GM06990 (cell line): ENCODE data around the gene ARHGAP22.

Source experiments
- DNase-seq: peaks from one replicate; pipeline ENCODE4 v3.0.0-alpha.2; 2011; ENCODE audit not compliant: insufficient read length; ENCODE audit errors: extremely low read depth
- H3K27me3 ChIP-seq: replicated peaks from 2 replicates; pipeline ENCODE4 v1.6.0; 2011; ENCODE audit warnings: low read length; ENCODE audit not compliant: control insufficient read depth, insufficient read depth
- H3K36me3 ChIP-seq: 2 replicates; pipeline ENCODE4 v1.5.1; 2011; ENCODE audit warnings: low read length; ENCODE audit not compliant: control insufficient read depth, insufficient read depth
- H3K4me3 ChIP-seq: replicated peaks from 2 replicates; pipeline ENCODE4 v1.5.1; 2011; ENCODE audit warnings: low read depth, mild to moderate bottlenecking, control low read depth, low read length
- CTCF ChIP-seq: IDR thresholded peaks from 2 replicates; pipeline ENCODE4 v1.5.1; 2011; ENCODE audit warnings: low read length, control low read depth, mild to moderate bottlenecking, inconsistent platforms; ENCODE audit not compliant: insufficient read depth, poor library complexity, severe bottlenecking

The ARHGAP22 gene

GRCh38 chr10:48623009-48623408 lies 18.1 kb upstream of the ARHGAP22 start:
- H3K36me3 ChIP-seq, result no peaks in the 10 kb centered on the region
- no peak for DNase-seq
- no peaks in the 10 kb centered on the region for H3K27me3 ChIP-seq
- TF ChIP-seq CTCF, result no peak
- no peak overlapping the region for H3K4me3 ChIP-seq

GRCh38 chr10:48620719-48621118 lies 15.8 kb upstream of the ARHGAP22 start:
- no peak for TF ChIP-seq CTCF
- Histone ChIP-seq H3K27me3 (no peaks in the 10 kb centered on the region), H3K4me3 (no peak overlapping the region), H3K36me3 (no peaks in the 10 kb centered on the region)
- DNase-seq, result no peak

- no peak for TF ChIP-seq CTCF
- Histone ChIP-seq H3K36me3 (no peaks in the 10 kb centered on the region), H3K27me3 (no peaks in the 10 kb centered on the region), H3K4me3 (no peak overlapping the region)
- DNase-seq, result no peak
Observed at GRCh38 chr10:48616436-48616835, 11.6 kb upstream of the ARHGAP22 start.

- Histone ChIP-seq H3K4me3 (no peak overlapping the region), H3K27me3 (no peaks in the 10 kb centered on the region), H3K36me3 (no peaks in the 10 kb centered on the region)
- peak; percentile 44 for TF ChIP-seq CTCF
- no peak for DNase-seq
Observed at GRCh38 chr10:48614481-48615390, 9.9 kb upstream of the ARHGAP22 start.

GRCh38 chr10:48613016-48613415 lies 8.1 kb upstream of the ARHGAP22 start:
- H3K4me3 ChIP-seq, result no peak overlapping the region
- H3K36me3 ChIP-seq, result no peaks in the 10 kb centered on the region
- no peaks in the 10 kb centered on the region for H3K27me3 ChIP-seq
- no peak for TF ChIP-seq CTCF
- no peak for DNase-seq
